NT2/D1 (cell line): Measurements from ENCODE around the gene TRMT11.

Experiments
- DNase-seq: peaks from one replicate; pipeline ENCODE4 v3.0.0-alpha.2; 2011; ENCODE audit warnings: low read depth, low spot score
- H3K27me3 ChIP-seq: 2 replicates; pipeline ENCODE4 v1.6.0; 2011; ENCODE audit warnings: mild to moderate bottlenecking; ENCODE audit not compliant: insufficient read length, insufficient read depth
- H3K36me3 ChIP-seq: 2 replicates; pipeline ENCODE4 v1.6.1; 2011; ENCODE audit warnings: mild to moderate bottlenecking, low read length, mixed read lengths; ENCODE audit not compliant: insufficient read depth, insufficient read length
- H3K4me1 ChIP-seq: 2 replicates; pipeline ENCODE4 v1.5.1; 2011; ENCODE audit not compliant: insufficient read depth, insufficient read length
- H3K4me3 ChIP-seq: 2 replicates; pipeline ENCODE4 v1.5.1; 2011; ENCODE audit warnings: low read depth; ENCODE audit not compliant: insufficient read length
- H3K9ac ChIP-seq: 2 replicates; pipeline ENCODE4 v1.6.0; 2011; ENCODE audit warnings: low read depth; ENCODE audit not compliant: insufficient read length
- H3K9me3 ChIP-seq: 2 replicates; pipeline ENCODE4 v1.5.1; 2011; ENCODE audit warnings: mild to moderate bottlenecking, low read length; ENCODE audit not compliant: insufficient read depth
- SUZ12 ChIP-seq: IDR thresholded peaks from 2 replicates; pipeline ENCODE4 v1.6.1; 2011; ENCODE audit not compliant: insufficient read length, insufficient read depth; ENCODE audit errors: extremely low read depth
- YY1 ChIP-seq: IDR thresholded peaks from 2 replicates; pipeline ENCODE4 v1.6.1; 2011; ENCODE audit not compliant: insufficient read length, insufficient read depth
- ZNF274 ChIP-seq: IDR thresholded peaks from 2 replicates; pipeline ENCODE4 v1.6.1; 2011; ENCODE audit warnings: mild to moderate bottlenecking, low read depth, low read length

The TRMT11 gene

GRCh38 chr6:125974214-125974866, 12.0 kb upstream of the TRMT11 start:
- Histone ChIP-seq H3K4me1 (no peaks in the 10 kb centered on the region), H3K27me3 (no peaks in the 10 kb centered on the region), H3K36me3 (no peaks in the 10 kb centered on the region), H3K4me3 (no peak overlapping the region), H3K9me3 (no peaks in the 10 kb centered on the region), H3K9ac (no peak overlapping the region)
- no peak for TF ChIP-seq YY1
- no peak for TF ChIP-seq SUZ12
- no peak for TF ChIP-seq ZNF274
- no peak for DNase-seq

- Histone ChIP-seq H3K27me3 (no peaks in the 10 kb centered on the region), H3K9me3 (no peaks in the 10 kb centered on the region), H3K36me3 (no peaks in the 10 kb centered on the region), H3K4me1 (no peaks in the 10 kb centered on the region), H3K9ac (no peak overlapping the region), H3K4me3 (no peak overlapping the region)
- no peak for DNase-seq
- no peak for TF ChIP-seq ZNF274
- TF ChIP-seq SUZ12: no peak
- no peak for TF ChIP-seq YY1
Observed at GRCh38 chr6:125979101-125979500, 7.2 kb upstream of the TRMT11 start.

- no peak for DNase-seq
- no peak overlapping the region for H3K4me3 ChIP-seq
- H3K9ac ChIP-seq: no peak overlapping the region
Observed at GRCh38 chr6:125981571-125982185, 4.7 kb upstream of the TRMT11 start.

GRCh38 chr6:125983246-125983945, 2.9 kb upstream of the TRMT11 start:
- H3K36me3 ChIP-seq: peaks cover 2% of the 10 kb centered on the region
- H3K9me3 ChIP-seq: no peaks in the 10 kb centered on the region
- no peaks in the 10 kb centered on the region for H3K27me3 ChIP-seq
- no peaks in the 10 kb centered on the region for H3K4me1 ChIP-seq
- DNase-seq: no peak
- no peak overlapping the region for H3K4me3 ChIP-seq
- no peak for TF ChIP-seq SUZ12
- no peak for TF ChIP-seq ZNF274
- TF ChIP-seq YY1: no peak
- H3K9ac ChIP-seq: no peak overlapping the region

More at GRCh38 chr6:125981571-125982185, 4.7 kb upstream of the TRMT11 start:
- Histone ChIP-seq H3K4me1 (no peaks in the 10 kb centered on the region), H3K27me3 (no peaks in the 10 kb centered on the region), H3K36me3 (no peaks in the 10 kb centered on the region), H3K9me3 (no peaks in the 10 kb centered on the region)
- TF ChIP-seq SUZ12: no peak
- TF ChIP-seq YY1: no peak
- no peak for TF ChIP-seq ZNF274

- H3K4me3 ChIP-seq: no peak overlapping the region
- H3K27me3 ChIP-seq: no peaks in the 10 kb centered on the region
- DNase-seq: no peak
- H3K36me3 ChIP-seq: peaks cover 2% of the 10 kb centered on the region
- TF ChIP-seq ZNF274 (no peak), YY1 (no peak), SUZ12 (no peak)
- H3K9ac ChIP-seq: no peak overlapping the region
- H3K4me1 ChIP-seq: no peaks in the 10 kb centered on the region
- H3K9me3 ChIP-seq: no peaks in the 10 kb centered on the region
Observed at GRCh38 chr6:125984311-125984710, 2.0 kb upstream of the TRMT11 start.

GRCh38 chr6:125985522-125985921, 818 bp upstream of the TRMT11 start:
- no peaks in the 10 kb centered on the region for H3K4me1 ChIP-seq
- peak overlapping the region; percentile 89 for H3K9ac ChIP-seq
- H3K36me3 ChIP-seq: peaks cover 2% of the 10 kb centered on the region
- no peak for DNase-seq
- TF ChIP-seq YY1 (no peak), ZNF274 (no peak), SUZ12 (no peak)
- H3K27me3 ChIP-seq: no peaks in the 10 kb centered on the region
- H3K9me3 ChIP-seq: no peaks in the 10 kb centered on the region
- peak overlapping the region; percentile 85 for H3K4me3 ChIP-seq

- Histone ChIP-seq H3K36me3 (peaks cover 2% of the 10 kb centered on the region), H3K4me1 (no peaks in the 10 kb centered on the region), H3K9ac (peak overlapping the region; percentile 89), H3K4me3 (peak overlapping the region; percentile 85), H3K9me3 (no peaks in the 10 kb centered on the region), H3K27me3 (no peaks in the 10 kb centered on the region)
- DNase-seq: no peak
- TF ChIP-seq SUZ12: no peak
- TF ChIP-seq ZNF274: no peak
- no peak for TF ChIP-seq YY1
Observed at GRCh38 chr6:125985979-125986300, 400 bp upstream of the TRMT11 start.
